ENCODE measurements around the gene CDK18. TPM values are rescaled to one million over a fixed set of nuclear protein-coding genes. Genes with fewer than 3 reads are reported as not detected.
"Not testable (repeated sequence)": the region's sequence is repeated elsewhere in the genome, so short reads cannot be mapped to it uniquely, and the experiment has no call there.

The CDK18 gene
- total RNA-seq, 1 donor from 2014 or later: 0.39 TPM

DNA sequence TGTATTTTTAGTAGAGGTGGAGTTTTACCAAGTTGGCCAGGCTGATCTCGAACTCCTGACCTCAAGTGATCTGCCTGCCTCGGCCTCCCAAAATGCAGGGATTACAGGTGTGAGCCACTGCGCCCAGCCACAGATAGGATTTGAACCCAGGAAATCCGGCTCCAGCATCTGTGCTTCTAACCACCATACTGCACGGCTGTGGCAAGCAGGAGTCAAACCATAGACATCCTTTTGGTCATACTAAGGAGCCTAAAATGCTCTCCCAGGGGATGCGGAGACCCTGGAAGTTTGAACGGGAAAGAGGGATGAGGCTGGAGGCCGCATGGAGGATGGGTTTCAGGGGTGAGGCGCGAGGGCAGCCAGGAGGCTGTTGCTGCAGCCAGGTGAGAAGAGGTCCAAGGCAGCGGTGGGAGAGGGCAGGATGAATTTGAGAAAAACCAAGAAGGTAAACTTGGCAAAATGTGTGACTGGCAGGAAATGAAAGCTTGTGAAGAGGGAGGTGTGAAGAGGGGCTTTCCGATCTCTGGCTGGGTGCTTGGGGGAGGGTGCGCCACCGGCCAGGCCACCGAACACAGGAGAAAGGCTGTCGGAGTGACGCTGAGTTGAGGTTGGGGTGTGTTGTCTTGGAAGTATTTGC lies 24.0 kb upstream of the CDK18 start:
- no peak for DNase-seq (ENCODE audit: low read depth in 2 of 2)

DNA sequence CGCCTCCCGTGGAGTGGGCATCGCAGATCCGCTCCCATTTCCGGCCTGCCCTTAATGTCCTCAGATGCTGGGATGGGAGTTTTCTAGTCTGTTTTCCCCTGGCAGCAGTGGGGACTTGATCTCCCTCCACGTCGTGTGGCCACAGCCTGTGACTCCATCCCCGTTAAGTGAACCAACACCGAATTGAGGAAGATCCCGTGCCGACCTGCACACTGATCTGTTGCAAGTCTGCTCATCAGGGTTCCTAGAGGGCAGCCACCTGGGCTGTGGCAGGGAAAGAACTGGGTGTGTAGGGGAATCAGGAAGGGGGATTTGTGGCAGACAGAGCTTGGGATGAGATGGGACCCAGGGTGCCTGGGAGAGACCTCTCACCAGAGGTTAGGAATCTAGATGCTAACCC lies 23.3 kb upstream of the CDK18 start:
- no peak for DNase-seq (ENCODE audit: low read depth in 2 of 2)

DNA sequence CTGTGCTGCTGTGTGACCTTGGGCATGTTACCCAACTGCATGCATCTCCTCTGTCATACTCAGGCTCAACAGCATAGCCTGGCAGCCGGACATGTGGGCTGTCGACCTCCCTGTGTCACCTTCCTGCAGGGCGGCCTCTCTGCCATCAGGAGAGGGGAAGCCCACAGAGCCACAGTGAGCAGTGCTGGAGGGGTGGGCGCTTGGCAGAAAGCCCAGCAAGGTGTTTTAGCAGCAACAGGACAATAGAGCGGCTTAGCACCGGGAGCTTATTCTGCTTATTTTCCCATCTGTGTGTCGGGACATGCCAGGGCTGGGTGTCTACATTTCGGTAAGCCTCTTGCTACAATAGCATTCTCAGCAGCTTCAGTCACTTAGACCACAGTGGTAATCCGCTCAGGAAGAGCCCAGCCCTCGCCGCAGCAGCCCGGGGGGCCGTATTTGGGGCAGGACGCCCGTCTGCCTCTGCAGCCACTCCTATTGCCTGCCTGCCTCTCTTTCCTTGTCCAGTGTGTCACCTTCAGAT lies 22.8 kb upstream of the CDK18 start:
- no peak for DNase-seq (ENCODE audit: low read depth in 2 of 2)

DNA sequence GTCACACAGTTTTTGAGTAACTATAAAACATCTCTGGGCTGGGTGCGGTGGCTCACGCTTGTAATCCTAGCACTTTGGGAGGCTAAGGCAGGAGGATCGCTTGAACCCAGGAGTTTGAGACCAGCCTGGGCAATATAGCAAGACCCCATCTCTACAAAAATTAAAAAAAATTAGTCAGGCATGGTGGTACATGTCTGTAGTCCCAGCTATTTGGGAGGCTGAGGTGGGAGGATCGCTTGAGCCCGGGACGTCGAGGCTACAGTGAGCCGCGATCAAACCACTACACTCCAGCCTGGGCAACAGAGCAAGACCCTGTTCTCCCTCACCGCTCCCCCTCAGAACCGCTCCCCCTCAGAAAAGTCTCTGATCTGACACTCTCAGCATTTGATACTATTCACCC lies 21.9 kb upstream of the CDK18 start:
- not testable (repeated sequence) for DNase-seq (ENCODE audit: low read depth in 2 of 2)

DNA sequence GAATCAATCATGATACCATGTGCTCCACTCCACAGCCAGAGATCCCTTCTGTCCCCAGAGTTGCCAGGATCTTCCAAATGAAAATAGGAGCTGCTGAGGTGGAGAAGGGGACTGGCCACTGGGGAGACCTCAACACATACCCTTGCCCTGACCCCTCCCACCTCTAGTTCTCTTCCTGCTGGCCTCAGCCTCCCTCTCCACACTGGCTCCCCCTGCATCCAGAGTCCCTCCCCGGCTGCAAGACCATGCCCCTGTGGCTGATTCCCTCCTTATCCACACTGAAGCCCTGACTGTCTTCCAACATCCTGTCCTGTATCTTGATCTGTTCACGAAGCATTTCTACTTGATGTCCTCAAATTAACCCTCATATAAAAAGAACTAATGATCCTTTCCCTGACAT lies 21.1 kb upstream of the CDK18 start:
- DNase-seq (ENCODE audit: low read depth in 2 of 2): no peak

DNA sequence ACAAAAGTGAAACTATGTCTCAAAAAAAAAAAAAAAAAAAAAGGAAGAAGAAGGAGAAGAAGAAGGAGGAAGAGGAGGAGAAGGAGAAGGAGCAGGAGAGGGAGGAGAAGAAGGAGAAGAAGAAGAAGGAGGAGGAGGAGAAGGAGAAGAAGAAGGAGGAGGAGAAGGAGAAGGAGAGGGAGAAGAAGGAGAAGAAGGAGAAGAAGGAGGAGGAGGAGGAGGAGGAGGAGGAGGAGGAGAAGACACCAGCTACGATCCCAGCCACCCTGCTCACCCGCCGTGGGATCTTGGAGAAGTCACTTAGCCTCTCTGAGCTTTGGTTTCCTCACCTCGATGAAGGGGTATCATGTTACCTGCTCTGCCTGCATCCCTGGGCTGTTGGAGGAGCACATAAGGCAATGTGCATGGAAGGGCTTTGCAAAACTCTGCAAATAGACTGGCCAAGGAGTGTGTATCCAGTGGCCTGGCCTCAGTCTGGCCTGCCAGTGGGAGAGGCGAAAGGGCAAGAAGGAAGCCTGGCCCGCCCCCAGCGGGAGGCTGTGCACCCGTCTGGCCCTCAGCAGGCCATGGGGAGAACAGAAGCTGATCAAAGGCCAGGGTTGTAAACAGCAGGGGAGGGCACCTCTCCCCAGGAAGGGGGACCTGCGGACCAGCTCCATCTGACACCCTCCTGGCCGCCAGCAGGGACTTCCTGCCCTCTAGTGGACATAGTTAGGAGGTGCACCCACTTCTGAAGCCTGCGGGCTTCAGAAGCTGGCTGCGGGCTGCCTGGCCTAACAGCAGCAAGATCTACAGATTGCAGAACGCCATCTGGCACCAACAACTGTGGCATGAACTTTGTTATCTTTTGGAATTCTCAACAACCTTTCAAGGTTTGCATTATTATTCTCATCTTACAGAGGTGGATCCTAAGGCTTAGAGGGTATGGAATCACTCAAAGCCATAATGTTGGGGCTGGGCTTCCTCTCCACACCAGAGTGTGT lies 19.2 kb upstream of the CDK18 start:
- peak; percentile 25 to 63 for DNase-seq (ENCODE audit: low read depth in 2 of 2)

DNA sequence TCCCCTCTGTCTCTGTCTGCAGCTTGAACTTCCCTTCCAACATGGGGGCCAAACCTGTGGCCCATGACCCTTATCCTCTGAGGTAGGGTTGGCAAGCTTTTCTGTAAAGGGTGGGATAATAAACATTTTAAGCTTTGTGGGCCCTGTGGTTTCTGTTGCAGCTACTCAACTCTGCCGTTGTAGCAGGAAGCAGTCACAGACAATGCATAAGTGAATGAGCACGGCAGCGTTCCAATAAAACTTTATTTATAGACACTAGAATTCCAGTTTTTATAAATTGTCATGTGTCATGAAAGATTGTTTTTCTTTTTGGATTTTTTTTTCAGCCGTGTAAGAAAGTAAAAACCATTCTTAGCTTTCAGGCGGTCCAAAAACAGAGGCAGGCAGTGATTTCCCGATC lies 18.2 kb upstream of the CDK18 start:
- DNase-seq (ENCODE audit: low read depth in 2 of 2): no peak

DNA sequence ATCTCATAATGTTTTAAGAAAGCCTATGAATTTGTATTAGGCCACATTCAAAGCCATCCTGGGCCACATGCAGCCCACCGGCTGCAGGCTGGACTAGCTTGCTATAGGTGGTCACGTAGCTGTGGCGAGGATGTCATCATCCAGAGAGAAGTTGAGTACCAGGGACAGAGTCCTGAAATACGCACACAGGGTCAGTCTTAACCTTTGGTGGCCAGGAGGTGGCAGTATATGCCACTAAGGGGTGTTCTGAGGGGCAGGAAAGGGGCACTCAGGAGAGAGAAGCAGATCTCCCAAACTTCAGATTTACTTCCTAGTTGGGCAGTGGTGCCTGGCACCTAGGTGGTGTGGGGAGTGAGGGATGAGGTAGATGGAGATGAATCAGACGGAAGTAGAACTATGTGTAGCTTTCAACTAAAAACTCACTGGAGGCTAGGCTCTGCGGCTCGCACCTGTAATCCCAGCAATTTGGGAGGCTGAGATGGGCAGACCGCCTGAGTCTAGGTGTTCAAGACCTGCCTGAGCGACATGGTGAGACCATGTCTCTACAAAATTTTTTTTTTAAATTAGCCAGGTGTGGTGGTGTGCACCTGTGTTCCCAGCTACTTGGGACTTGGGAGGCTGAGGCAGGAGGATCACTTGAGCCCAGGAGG lies 16.3 kb upstream of the CDK18 start:
- peak; percentile 30 to 64 for DNase-seq (ENCODE audit: low read depth in 2 of 2)

DNA sequence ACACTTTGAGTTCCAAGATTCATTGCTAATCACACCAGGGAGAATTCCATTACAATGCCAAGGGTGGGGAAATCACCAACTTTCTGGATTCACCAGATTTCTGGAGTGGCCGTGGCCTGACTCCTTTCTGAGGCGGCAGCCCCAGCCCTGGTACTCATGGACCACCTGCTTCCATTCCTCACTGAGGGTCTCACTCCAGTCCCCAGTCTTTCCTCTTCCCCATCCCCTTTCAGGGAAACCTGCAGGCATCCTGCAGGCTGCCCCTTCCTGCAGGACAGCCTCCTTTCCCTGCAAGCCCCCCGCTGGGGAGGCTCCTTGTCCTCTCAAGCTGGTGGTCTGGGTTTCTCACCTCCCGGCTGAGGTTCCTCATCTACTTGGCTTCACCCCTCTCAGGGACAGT lies 12.7 kb upstream of the CDK18 start:
- DNase-seq (ENCODE audit: low read depth in 2 of 2): no peak

DNA sequence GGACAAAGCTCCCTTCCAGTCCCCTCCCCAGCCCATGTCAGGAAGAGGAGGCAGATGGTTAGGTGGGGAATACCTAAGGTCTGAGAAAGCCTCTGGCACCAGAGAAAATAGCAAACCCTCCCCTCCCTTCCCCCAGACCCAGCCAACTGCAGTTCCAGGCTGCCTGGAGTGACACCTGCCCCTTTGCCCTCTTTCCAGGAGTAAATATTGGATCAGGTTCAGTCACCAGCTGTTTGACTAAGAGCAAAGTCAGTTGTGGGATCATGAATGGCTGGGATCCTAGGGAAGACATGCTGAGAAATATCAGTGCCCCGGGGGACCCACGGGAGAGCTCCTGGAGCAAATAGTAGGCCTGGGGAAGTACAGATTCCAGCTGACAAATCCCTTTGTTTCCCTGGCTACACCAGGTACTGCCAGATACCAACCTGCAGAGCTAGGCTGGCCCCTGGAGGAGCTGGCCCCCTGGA lies 12.2 kb upstream of the CDK18 start:
- DNase-seq (ENCODE audit: low read depth in 2 of 2): no peak

DNA sequence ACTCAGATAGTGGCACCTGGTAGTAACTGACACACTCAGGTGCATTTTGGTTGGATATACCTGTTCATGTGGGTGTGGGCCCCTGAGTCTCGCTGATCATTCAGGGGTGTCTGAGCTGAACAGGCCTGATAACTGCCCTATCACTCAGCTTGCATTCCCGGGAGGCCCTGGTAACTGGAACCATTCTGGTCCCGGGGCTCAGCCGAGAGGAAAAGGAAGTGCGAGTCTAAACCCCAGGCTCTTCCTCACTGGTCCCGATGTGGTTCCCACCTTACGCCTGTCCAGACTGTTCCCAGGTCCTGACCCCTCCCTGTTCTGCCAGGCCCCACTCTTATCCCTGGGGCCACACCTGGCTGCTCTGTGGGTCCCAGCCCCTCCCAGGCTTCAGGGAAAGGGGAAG lies 11.7 kb upstream of the CDK18 start:
- no peak for DNase-seq (ENCODE audit: low read depth in 2 of 2)

DNA sequence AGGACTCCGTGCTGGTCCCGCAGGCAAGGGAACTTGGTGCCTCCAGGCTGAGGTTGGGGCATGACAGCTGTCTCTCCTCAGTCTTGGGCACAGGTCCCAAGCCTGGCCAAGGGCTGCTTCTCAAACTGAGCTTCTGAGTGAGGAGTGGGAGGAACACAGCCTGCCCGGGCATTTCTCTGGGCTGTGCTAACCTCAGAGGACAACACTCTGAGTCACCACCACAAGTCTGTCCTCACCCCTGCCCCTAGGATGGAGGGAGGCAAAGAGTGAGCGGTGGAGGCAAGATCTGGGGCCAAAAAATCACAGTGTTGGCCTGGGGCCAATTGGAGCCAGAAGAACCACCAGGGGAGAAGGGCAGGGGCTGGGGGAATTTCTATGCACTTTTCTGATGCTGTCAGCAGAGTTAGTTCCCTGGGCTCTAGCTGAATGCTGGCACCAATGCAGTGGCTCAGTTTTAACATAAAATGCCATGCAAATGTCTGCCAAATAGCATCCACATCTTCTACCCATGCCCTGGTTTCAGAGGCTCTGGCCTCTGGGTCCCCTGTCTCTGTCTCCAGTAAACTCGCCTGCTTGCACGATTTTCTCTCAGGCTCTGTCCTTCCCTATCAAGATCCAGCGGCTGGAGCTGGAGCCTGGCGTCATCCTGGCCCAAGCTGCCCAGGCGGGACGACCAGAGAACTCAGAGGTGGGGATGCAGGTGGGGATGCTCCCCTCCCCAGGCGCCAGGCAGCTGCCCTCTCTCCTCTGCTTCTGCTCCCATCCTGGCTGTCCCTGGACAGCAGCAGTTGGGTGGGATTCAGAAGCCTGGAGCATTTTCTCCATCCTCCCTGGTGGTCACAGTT lies 11.0 kb upstream of the CDK18 start:
- DNase-seq (ENCODE audit: low read depth in 2 of 2): peak in 1 of 2 donors; percentile 8

DNA sequence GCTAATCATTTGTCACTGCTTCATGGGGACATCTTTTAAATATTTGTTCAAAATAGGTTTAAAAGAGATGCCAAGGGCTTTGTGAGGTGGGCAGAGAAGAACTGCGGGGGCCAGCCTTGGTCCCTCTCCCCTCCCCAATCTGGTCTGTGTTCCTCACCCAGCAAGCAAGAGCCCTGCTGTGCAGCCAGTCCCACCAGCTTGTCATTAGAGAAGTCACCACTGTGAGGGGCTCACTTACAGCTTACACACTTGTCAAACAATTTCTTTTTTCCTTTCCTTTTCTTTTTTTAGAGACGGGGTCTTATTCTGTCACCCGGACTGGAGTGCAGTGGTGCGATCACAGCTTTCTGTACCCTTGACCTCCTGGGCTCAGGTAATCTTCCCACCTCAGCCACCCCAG lies 10.4 kb upstream of the CDK18 start:
- no peak for DNase-seq (ENCODE audit: low read depth in 2 of 2)

DNA sequence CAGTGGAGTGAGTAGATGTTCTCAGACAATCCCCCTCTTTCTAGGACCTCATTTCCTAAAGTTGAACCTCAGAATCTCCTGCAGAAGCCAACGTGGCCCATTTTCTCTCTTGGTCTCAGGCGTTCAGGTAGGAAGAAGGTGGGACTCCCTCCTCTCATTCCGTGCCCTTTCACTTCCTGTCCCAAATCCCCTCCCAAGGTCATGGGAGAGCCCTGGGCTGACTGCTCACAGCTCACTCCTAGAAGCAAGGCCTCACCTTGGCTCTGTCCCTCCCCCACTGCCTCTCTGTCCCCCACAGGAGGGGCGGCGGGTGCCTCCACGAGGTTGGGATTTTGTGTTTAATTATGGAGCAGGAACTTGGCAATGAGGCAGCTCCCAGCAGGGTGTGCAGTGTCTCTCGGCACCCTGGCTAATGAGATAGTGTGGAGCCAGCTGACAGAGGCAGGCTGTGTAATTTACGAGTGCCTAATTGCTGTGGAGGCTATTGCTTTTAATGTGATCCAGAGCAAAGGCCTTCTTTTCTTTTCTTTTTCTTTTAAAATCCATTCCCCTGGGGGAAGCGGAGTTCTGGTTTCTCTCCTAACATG lies 9.1 kb upstream of the CDK18 start:
- no peak for DNase-seq (ENCODE audit: low read depth in 2 of 2)

DNA sequence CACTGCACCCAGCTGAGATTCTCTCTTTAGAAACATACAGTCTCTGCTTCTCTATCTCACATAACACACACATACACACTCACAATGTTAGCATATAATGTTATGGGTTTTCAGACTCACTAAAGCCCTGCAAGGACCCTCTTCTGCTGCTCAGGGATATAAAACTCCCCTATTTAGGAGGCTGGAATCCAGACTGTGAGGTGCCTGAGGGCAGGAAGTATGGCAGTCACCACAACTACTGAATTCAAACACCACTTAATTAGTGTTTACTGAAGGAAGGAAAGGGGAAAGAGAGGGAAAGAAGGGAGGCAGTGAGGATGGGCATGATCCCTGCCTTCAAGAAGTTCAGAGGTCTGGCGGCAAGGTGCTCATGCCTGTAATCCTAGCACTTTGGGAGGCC lies 7.8 kb upstream of the CDK18 start:
- DNase-seq (ENCODE audit: low read depth in 2 of 2): no peak

DNA sequence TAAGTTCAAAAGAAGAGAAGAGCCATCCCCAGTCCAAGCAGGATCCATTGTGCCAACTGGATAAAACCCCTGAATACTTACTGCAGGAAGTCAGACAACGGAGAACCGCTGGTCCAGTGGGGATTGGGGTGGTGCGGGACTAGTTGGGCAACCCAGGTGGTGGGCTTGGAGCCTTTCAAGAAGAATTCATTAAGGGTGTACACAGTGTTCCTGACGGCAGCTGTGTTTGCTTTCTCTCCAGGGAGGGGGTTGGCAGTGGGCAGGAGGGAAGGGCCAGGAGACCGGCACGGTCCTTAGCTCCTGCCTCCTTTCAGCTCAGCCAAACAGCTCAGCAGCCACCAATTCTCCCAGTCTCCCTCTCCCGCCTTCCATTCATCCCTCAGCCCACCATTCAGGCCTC lies 7.1 kb upstream of the CDK18 start:
- DNase-seq (ENCODE audit: low read depth in 2 of 2): no peak

DNA sequence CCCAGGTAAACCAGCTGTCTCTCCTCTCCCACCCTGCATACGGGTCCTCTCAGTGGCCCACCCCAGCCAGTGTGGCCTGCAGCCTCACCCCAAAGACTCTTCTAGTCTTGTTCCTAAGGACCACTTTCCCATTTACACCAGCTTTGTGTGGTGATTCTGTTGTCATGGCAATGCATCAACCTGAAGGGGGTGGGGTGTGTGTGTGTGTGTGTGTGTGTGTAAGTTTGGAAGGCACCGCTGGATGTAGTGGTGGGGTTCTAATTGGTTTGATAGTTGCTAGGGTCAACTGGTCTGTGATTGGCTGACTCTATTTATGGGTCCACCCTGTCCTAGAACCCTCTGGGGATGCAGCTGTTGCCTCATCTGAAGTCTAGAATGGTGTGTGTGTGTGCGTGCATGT lies 4.7 kb upstream of the CDK18 start:
- DNase-seq (ENCODE audit: low read depth in 2 of 2): no peak

DNA sequence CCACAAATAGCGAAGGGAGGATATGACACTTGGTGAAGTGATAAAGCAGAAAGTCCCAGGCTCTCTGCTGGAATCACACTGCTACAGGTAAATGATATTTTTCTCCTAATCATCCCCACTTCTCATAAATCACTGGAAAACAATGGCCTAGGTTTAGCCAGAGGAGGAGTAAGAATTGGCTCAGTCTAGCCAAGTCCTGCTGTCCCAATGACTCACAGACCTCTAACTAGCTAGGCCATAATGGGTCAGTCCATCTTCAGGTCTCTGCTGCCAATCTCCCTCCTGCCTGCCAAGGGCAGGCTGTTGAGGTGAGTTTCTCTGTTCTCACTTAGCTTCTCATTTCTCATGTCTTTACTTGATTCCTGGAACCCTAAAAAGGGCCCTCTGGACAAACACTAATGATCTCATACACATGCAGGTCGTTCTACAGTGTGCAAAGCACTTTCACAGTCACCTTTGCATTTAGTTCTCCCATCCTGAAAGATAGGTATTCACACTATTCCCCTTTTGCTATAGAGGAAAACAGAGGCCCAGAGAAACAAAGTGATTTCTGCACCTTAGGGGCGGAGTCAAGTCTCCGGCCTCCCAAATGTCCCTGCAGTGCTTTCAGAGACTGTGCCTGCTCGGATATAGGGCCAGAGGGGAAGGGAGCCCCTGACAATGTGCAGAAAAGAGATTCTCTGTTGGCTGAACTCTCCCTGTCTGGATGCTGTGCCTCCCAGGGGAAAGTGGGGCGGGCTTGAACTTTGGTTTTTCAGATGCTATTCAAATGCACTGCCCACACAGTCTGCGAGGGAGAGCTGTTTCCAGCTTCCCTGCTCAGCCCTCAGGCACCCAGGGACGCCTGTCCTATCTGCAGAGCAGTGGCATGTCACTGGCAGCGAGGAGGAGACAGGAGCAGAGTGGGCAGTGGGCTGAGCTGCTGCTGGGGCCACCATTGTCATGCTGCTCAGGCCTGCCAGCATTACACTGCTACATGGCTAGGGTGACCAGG lies 3.9 kb upstream of the CDK18 start:
- no peak for DNase-seq (ENCODE audit: low read depth in 2 of 2)

DNA sequence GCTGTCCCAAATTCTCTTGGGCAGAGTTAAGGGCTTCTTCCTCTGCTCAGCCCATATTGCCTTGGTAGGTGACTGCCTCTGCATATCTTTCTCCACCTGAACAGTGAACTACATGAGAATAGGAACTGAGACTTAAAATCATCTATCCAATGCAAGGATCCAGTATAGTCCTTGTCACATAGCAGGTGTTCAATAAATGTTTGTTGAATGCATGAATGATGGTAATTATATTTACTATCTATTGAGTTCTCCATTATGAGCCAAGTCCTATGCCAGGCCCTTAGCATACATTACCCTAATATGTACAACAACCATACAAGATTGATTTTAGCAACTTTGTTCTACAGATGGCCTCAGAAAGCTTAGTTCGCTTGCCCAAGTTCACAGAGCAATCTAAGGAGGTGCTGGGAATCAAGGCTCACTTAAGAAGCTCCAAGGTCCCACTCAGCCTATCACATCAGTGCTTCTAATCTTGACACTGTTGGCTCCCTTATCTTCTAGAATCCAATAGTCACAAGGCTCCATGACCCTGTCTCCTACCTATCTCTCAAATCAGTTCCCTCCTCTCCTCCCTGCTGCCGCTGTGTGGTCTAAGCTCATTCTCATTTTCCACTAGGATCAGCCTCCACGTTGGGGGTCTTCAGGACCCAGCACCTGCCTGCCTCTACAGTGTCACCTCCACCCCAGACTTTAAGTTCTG lies 2.2 kb upstream of the CDK18 start:
- DNase-seq (ENCODE audit: low read depth in 2 of 2): no peak
